ENCODE measurements around the gene PIAS4.

The PIAS4 gene

DNA sequence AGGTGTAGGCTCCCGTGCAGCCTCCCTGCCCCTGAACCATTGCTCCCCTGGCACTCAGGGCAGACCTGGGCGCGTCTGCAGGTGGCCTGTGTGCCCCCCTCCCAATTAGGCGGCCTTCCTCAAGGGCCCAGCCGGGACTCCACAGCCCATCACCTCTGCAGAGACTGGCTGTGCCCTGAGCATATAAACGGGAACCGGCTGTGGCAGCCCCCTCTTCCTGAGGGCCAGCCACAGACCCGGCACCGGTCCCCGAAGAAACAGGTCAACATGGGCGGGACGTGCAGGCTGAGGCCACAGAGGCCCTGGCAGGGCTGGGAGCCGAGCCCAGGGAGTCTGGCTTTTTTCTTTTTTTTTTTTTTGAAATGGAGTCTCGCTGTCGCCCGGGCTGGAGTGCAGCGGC lies 12.0 kb downstream of the PIAS4 start:
- Histone ChIP-seq H3K4me2 (ENCODE audit: insufficient read depth, low read length) (no peak overlapping the region), H3K79me2 (ENCODE audit: insufficient read depth, low read length) (peaks cover 77% of the 10 kb centered on the region), H3K27ac (ENCODE audit: low read length) (no peak overlapping the region), H3K4me1 (ENCODE audit: insufficient read depth, low read length) (no peaks in the 10 kb centered on the region), H3K27me3 (ENCODE audit: insufficient read depth, low read length, poor library complexity) (no peaks in the 10 kb centered on the region), H3K9ac (ENCODE audit: low read depth, low read length) (no peak overlapping the region), H4K20me1 (ENCODE audit: insufficient read depth, low read length) (peaks cover 43% of the 10 kb centered on the region), H3K9me3 (ENCODE audit: insufficient read depth, low read length, severe bottlenecking) (peaks cover 7% of the 10 kb centered on the region), H2AFZ (ENCODE audit: low read depth, low read length) (no peak overlapping the region), H3K36me3 (ENCODE audit: insufficient read depth, low read length) (peaks cover 84% of the 10 kb centered on the region), H3K4me3 (ENCODE audit: low read depth in 1 of 2, low read length in 2 of 2) (no peak overlapping the region)
- TF ChIP-seq, protein P1, sequence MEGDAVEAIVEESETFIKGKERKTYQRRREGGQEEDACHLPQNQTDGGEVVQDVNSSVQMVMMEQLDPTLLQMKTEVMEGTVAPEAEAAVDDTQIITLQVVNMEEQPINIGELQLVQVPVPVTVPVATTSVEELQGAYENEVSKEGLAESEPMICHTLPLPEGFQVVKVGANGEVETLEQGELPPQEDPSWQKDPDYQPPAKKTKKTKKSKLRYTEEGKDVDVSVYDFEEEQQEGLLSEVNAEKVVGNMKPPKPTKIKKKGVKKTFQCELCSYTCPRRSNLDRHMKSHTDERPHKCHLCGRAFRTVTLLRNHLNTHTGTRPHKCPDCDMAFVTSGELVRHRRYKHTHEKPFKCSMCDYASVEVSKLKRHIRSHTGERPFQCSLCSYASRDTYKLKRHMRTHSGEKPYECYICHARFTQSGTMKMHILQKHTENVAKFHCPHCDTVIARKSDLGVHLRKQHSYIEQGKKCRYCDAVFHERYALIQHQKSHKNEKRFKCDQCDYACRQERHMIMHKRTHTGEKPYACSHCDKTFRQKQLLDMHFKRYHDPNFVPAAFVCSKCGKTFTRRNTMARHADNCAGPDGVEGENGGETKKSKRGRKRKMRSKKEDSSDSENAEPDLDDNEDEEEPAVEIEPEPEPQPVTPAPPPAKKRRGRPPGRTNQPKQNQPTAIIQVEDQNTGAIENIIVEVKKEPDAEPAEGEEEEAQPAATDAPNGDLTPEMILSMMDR (IDR thresholded peaks at IDR 0.05; ENCODE audit: borderline replicate concordance, extremely low read depth, low read length, poor library complexity, severe bottlenecking) = no peak
- TF ChIP-seq EZH2 (IDR thresholded peaks at IDR 0.05; ENCODE audit: borderline replicate concordance, low read depth, low read length, severe bottlenecking) = no peak
- ATAC-seq (ENCODE audit: insufficient read depth, low read depth) (no peak), DNase-seq (no peak)

DNA sequence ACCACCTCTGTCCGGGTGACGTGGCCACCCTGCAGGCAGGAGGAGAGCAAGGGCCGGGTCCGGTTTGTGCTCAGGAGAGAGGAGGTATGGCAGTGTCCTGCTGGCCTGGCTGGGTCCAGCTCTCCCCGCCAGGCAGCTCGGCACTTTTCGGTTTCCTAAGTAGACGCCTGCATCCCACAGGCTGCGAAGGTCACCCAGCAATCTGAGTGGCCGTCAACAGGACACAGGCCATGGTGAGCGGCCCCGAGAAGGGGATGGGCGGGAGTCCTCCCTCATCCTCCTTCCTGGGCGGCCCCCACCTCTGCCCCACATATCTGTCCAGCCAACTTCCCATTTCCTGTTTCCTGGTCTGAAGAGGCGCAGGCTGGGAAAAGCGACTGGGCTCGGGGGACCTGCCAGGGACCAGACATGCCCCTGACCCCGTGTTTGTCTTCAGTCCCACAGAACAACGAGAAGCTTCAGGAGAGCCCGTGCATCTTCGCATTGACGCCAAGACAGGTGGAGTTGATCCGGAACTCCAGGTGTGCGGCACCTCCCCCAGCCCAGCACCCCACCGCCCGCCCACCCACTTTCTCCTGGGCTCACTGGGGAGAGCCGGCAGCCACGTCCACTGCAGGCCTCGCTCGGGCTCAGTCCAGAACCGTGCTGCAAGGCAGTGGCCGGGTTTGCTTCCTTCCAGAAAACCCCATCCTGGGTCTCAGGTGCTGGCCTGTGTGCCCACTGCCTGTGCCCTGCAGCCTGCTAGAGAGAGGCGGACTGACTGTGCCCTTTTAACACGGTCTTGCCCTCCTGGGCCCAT lies 16.3 kb downstream of the PIAS4 start:
- peaks cover 77% of the 10 kb centered on the region for H3K36me3 ChIP-seq (ENCODE audit: insufficient read depth, low read length)
- peaks cover 14% of the 10 kb centered on the region for H4K20me1 ChIP-seq (ENCODE audit: insufficient read depth, low read length)
- peaks cover 41% of the 10 kb centered on the region for H3K79me2 ChIP-seq (ENCODE audit: insufficient read depth, low read length)

DNA sequence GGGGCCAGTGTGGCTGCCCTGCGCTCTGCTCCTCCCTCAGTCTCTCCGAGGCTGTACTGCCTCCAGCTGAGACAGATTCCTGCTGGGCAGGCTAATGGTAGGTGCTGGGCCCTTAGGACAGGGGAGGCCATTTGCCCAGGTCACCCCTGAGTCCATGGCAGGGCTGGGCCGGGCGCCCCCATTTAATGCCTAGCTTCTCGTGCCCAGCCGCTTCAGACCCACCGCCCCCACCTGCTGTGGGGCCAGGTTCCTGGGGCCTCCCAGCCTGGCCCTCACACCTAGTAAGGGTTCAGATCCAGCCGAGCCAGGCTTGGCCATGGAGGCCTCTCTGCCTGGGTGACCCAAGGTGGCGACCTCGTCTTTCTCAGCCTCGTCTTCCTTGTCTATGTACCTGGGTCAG lies 17.8 kb downstream of the PIAS4 start:
- Histone ChIP-seq H3K27ac (ENCODE audit: low read length) (no peak overlapping the region), H3K36me3 (ENCODE audit: insufficient read depth, low read length) (peaks cover 73% of the 10 kb centered on the region), H3K9ac (ENCODE audit: low read depth, low read length) (no peak overlapping the region), H2AFZ (ENCODE audit: low read depth, low read length) (no peak overlapping the region), H3K27me3 (ENCODE audit: insufficient read depth, low read length, poor library complexity) (no peaks in the 10 kb centered on the region), H4K20me1 (ENCODE audit: insufficient read depth, low read length) (peaks cover 7% of the 10 kb centered on the region; the same call in 1 of the 2 replicates), H3K4me2 (ENCODE audit: insufficient read depth, low read length) (no peak overlapping the region), H3K79me2 (ENCODE audit: insufficient read depth, low read length) (peaks cover 28% of the 10 kb centered on the region), H3K4me1 (ENCODE audit: insufficient read depth, low read length) (no peaks in the 10 kb centered on the region), H3K9me3 (ENCODE audit: insufficient read depth, low read length, severe bottlenecking) (peaks cover 7% of the 10 kb centered on the region), H3K4me3 (ENCODE audit: low read depth in 1 of 2, low read length in 2 of 2) (no peak overlapping the region)
- DNase-seq (no peak), ATAC-seq (ENCODE audit: insufficient read depth, low read depth) (no peak)
- TF ChIP-seq, protein P1 (IDR thresholded peaks at IDR 0.05; ENCODE audit: borderline replicate concordance, extremely low read depth, low read length, poor library complexity, severe bottlenecking) = no peak
- no peak for TF ChIP-seq EZH2 (IDR thresholded peaks at IDR 0.05; ENCODE audit: borderline replicate concordance, low read depth, low read length, severe bottlenecking)

More for the DNA sequence above, 16.3 kb downstream of the PIAS4 start:
- no peak overlapping the region for H3K4me3 ChIP-seq (ENCODE audit: low read depth in 1 of 2, low read length in 2 of 2)
- TF ChIP-seq EZH2 (IDR thresholded peaks at IDR 0.05; ENCODE audit: borderline replicate concordance, low read depth, low read length, severe bottlenecking) = no peak
- TF ChIP-seq, protein P1 (IDR thresholded peaks at IDR 0.05; ENCODE audit: borderline replicate concordance, extremely low read depth, low read length, poor library complexity, severe bottlenecking) = no peak
- no peak overlapping the region for H3K9ac ChIP-seq (ENCODE audit: low read depth, low read length)
- no peak overlapping the region for H2AFZ ChIP-seq (ENCODE audit: low read depth, low read length)
- no peak for DNase-seq
- H3K27ac ChIP-seq (ENCODE audit: low read length) = no peak overlapping the region
- no peaks in the 10 kb centered on the region for H3K27me3 ChIP-seq (ENCODE audit: insufficient read depth, low read length, poor library complexity)
- peaks cover 7% of the 10 kb centered on the region for H3K9me3 ChIP-seq (ENCODE audit: insufficient read depth, low read length, severe bottlenecking)
- no peak overlapping the region for H3K4me2 ChIP-seq (ENCODE audit: insufficient read depth, low read length)
- ATAC-seq (ENCODE audit: insufficient read depth, low read depth) = no peak
- no peaks in the 10 kb centered on the region for H3K4me1 ChIP-seq (ENCODE audit: insufficient read depth, low read length)
